Activated CD8-positive, alpha-beta memory T cell treated with anti-CD3 and anti-CD28 coated beads for 1 hour (primary cell): ENCODE data around the gene ADA.

Experiments used
- DNase-seq, 2 donors: peaks; one replicate each; pipeline ENCODE4 v3.0.0-alpha.2; 2020; ENCODE audit warnings: low read depth in 1 of 2; ENCODE audit errors: extremely low read depth in 1 of 2

The ADA gene

DNA sequence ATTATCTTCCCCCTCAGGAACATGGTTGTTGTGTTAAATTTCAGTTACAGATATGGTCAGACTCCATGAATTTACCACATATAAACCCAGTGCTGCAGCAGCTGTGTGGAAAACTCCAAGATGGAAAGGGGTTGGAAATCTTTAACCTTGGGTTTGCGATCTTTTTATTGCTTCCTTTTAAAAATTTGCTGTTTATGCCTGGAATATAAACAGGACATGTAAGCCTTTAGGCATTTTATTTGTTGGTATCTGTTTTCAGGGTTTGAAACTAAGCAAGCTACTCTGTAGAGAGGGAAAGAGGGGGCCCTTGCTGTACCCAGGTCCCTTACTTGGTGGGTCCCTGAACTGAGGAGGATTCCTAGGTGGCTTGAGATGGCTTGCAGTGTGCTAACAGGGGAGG lies 68.3 kb downstream of the ADA start:
- no peak for DNase-seq

GRCh38 chr20:44582311-44583025 lies 69.0 kb downstream of the ADA start, which contains the start of gene PKIG:
Gene PKIG (plus strand): TSS chr20:44582579. CDS start chr20:44614557, 31,978 bp downstream.
- no peak for DNase-seq

GRCh38 chr20:44581515-44581914 lies 70.0 kb downstream of the ADA start:
- no peak for DNase-seq

DNA sequence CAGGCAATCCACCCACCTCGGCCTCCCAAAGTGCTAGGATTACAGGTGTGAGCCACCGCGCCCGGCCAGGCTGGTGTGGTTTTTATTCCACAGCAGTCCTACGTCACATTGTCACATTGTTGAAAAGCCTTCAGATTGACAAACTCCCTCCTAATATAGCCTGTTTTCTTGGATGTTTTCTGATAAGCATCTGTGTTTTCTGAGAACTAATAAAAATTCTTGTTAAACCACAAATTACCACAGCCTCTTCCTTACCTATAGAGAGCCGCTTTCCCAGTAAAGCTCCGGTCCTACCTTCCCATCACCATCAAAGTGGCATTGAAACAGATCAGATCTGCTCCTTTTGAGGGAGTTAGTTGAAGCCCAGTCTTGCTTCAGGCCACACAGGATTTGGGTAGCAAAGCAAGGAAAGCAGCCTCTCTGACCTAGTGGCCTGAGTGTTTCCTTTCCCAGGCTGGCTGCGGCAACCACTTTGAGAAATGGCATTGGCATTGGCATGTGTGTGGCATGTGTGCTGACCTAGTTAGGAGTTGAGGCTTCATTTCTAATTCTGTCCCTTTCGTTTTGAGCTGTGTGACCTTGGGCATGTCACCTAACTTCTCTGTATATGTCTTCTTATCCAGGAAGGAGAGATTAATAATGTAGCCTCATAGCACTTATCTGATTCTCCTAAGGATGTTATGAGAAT lies 70.8 kb downstream of the ADA start:
- DNase-seq: no peak

GRCh38 chr20:44579313-44580081 lies 72.0 kb downstream of the ADA start:
- DNase-seq: no peak

DNA sequence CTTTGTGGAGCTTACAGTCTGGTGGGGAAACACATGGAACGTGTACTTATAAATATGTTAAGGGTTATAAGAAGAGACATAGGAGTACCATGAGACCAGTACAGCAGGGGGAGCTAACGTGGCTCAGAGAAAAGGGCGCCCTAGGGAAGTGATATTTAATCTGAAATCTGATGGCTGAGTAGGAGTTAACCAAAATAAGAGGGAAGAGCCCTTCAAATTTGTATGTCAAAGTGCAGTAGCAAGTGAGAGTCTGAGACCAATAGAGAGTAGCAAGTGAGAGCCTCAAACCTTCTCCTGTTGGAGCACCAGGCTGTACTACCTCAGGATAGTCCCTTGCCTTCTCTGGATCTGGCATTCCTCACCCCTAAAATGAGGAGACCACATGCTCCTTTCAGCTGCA lies 75.2 kb downstream of the ADA start:
- no peak for DNase-seq

DNA sequence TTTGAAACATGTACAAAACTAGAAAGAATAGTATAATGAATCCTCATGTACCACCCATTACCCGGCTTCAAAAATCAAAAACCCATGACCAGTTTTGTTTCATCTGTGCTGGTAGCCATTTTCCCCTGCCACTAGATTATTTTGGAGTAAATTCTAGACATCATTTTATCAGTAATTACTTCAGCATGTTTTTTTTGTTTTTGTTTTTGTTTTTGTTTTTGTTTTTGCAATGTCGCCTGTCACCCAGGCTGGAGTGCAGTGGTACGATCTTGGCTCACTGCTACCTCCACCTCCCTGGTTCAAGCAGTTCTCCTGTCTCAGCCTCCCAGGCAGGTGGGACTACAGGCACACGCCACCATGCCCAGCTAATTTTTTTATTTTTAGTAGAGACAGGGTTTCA lies 77.1 kb downstream of the ADA start:
- DNase-seq: no peak

DNA sequence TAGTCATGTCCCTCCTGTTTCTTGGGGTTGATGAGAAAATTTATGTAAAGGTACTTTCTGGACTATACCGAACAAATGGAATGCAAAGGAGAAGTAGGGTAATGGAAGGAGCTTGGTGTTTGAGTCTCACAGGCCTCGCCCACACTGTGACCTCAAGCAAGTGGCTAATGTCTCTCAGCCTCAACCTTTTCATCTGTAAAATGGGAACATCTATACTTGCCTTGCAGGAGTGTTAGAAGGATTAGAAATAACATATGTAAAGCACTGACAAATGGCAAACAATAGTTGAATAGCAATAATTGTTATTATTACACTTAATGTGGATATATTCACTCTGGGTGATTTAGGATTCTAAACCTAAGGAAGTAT lies 78.0 kb downstream of the ADA start:
- no peak for DNase-seq

DNA sequence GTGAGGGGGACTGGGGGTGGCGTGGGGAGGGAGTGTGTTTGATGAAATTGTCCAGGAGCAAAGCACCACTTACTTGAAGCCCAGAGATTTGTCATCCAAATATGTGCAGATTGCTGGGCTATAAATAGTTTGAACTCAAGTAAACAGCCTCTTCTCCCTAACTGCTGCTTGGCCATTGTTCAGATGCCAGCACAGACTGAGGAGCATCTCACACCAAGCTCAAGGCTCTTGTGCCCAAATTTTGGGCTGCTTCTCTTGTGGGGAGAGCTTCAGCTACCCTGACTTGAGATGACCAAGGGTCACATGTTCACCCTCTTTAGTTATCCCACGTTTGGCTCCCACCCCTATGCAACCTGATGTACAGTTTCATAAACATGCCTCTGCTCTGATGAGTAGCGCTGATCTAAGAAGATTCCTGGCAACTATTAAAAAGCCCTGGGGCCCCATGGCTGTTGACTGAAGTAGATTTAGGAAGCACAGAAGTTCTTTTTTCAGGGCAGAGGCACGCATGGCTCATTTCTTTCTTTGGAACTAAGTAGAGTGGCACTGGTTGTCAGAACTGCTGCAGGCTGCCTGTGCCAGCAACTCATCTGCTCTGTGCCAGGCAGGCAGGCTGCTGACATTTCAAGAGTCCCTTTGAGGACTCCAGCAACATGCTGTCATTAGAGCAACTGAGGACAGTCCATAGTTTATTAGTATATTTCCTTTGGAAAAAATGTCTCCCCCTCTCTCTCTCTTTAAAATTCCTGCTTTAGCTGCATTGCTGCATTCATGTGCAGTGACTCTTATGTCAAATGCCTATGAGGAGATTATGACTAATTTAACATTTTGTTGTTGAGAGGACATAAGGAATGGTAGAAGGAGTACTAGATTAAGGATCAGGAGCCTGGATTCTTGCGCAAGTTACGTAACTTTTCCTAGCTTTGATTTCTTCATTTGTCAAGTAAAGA lies 78.7 kb downstream of the ADA start:
- DNase-seq: no peak

GRCh38 chr20:44571362-44571988 lies 80.0 kb downstream of the ADA start:
- DNase-seq: no peak

GRCh38 chr20:44570367-44570766 lies 81.1 kb downstream of the ADA start:
- no peak for DNase-seq
